ENCODE results near the gene LRRC8C. TPM values are rescaled to one million over a fixed set of nuclear protein-coding genes. Genes with fewer than 3 reads are reported as not detected.

LRRC8C gene
- polyA plus RNA-seq, 3 donors = 5.7 to 8.6 (median 6.7) TPM

- no peak for DNase-seq (ENCODE audit: extremely low read depth in 1 of 11, low read depth in 9 of 11, low spot score in 4 of 11)
Measured at GRCh38 chr1:89603651-89604413, 29.1 kb upstream of the LRRC8C start.

- DNase-seq (ENCODE audit: extremely low read depth in 1 of 11, low read depth in 9 of 11, low spot score in 4 of 11) = no peak
Measured at GRCh38 chr1:89604414-89604735, 28.5 kb upstream of the LRRC8C start.

- DNase-seq (ENCODE audit: extremely low read depth in 1 of 11, low read depth in 9 of 11, low spot score in 4 of 11) = no peak
Measured at GRCh38 chr1:89605692-89606091, 27.2 kb upstream of the LRRC8C start.

- DNase-seq (ENCODE audit: extremely low read depth in 1 of 11, low read depth in 9 of 11, low spot score in 4 of 11) = no peak
Measured at GRCh38 chr1:89606227-89606980, 26.5 kb upstream of the LRRC8C start.

GRCh38 chr1:89607156-89607555, 25.8 kb upstream of the LRRC8C start:
- no peak for DNase-seq (ENCODE audit: extremely low read depth in 1 of 11, low read depth in 9 of 11, low spot score in 4 of 11)

GRCh38 chr1:89607586-89608318, 25.2 kb upstream of the LRRC8C start:
- no peak for DNase-seq (ENCODE audit: extremely low read depth in 1 of 11, low read depth in 9 of 11, low spot score in 4 of 11)

- no peak for DNase-seq (ENCODE audit: extremely low read depth in 1 of 11, low read depth in 9 of 11, low spot score in 4 of 11)
Measured at GRCh38 chr1:89608319-89608983, 24.5 kb upstream of the LRRC8C start.

GRCh38 chr1:89608984-89609725, 23.8 kb upstream of the LRRC8C start:
- no peak for DNase-seq (ENCODE audit: extremely low read depth in 1 of 11, low read depth in 9 of 11, low spot score in 4 of 11)

GRCh38 chr1:89609781-89610456, 23.0 kb upstream of the LRRC8C start:
- no peak for DNase-seq (ENCODE audit: extremely low read depth in 1 of 11, low read depth in 9 of 11, low spot score in 4 of 11)

GRCh38 chr1:89610457-89611011, 22.4 kb upstream of the LRRC8C start:
- no peak for DNase-seq (ENCODE audit: extremely low read depth in 1 of 11, low read depth in 9 of 11, low spot score in 4 of 11)

GRCh38 chr1:89611721-89612120, 21.2 kb upstream of the LRRC8C start:
- DNase-seq (ENCODE audit: extremely low read depth in 1 of 11, low read depth in 9 of 11, low spot score in 4 of 11) = no peak

GRCh38 chr1:89613928-89614327, 19.0 kb upstream of the LRRC8C start:
- DNase-seq (ENCODE audit: extremely low read depth in 1 of 11, low read depth in 9 of 11, low spot score in 4 of 11) = no peak

GRCh38 chr1:89615676-89616598, 17.0 kb upstream of the LRRC8C start:
- no peak for DNase-seq (ENCODE audit: extremely low read depth in 1 of 11, low read depth in 9 of 11, low spot score in 4 of 11)

GRCh38 chr1:89616844-89617627, 15.9 kb upstream of the LRRC8C start:
- DNase-seq (ENCODE audit: extremely low read depth in 1 of 11, low read depth in 9 of 11, low spot score in 4 of 11) = no peak

- DNase-seq (ENCODE audit: extremely low read depth in 1 of 11, low read depth in 9 of 11, low spot score in 4 of 11) = no peak
Measured at GRCh38 chr1:89620664-89621063, 12.3 kb upstream of the LRRC8C start.

GRCh38 chr1:89622895-89623294, 10.0 kb upstream of the LRRC8C start:
- no peak for DNase-seq (ENCODE audit: extremely low read depth in 1 of 11, low read depth in 9 of 11, low spot score in 4 of 11)

All from renal cortex interstitium (tissue), 11 donors.